Mesendoderm (in vitro differentiated cells): ENCODE measurements around the gene ARFGEF3.

Source experiments
- DNase-seq: peaks from one replicate; pipeline ENCODE4 v3.0.0; 2013
- H2AK5ac ChIP-seq: 2 replicates; pipeline ENCODE4 v1.6.1; 2013; ENCODE audit warnings: low read length, inconsistent platforms
- H2BK120ac ChIP-seq: 2 replicates; pipeline ENCODE4 v1.6.1; 2013; ENCODE audit warnings: low read depth, mild to moderate bottlenecking, low read length, moderate library complexity, mixed read lengths
- H2BK15ac ChIP-seq: replicated peaks from 2 replicates; pipeline ENCODE4 v1.6.1; 2013; ENCODE audit warnings: low read depth, mild to moderate bottlenecking, moderate library complexity
- H2BK5ac ChIP-seq: 2 replicates; pipeline ENCODE4 v1.6.1; 2013; ENCODE audit warnings: low read length, inconsistent platforms
- H3K18ac ChIP-seq: 2 replicates; pipeline ENCODE4 v1.6.1; 2013; ENCODE audit warnings: mild to moderate bottlenecking, low read length, mixed read lengths
- H3K23ac ChIP-seq: one replicate; pipeline ENCODE4 v1.6.1; 2013; ENCODE audit warnings: low read length
- H3K27ac ChIP-seq: 2 replicates; pipeline ENCODE4 v1.5.1; 2013; ENCODE audit warnings: low read depth, mild to moderate bottlenecking, inconsistent platforms, low read length, moderate library complexity
- H3K27me3 ChIP-seq: 2 replicates; pipeline ENCODE4 v1.6.1; 2013; ENCODE audit warnings: low read length, control low read depth, mild to moderate bottlenecking, inconsistent platforms; ENCODE audit not compliant: insufficient read depth, poor library complexity
- H3K36me3 ChIP-seq: 2 replicates; pipeline ENCODE4 v1.6.1; 2013; ENCODE audit warnings: low read length, inconsistent platforms; ENCODE audit not compliant: control insufficient read depth, insufficient read depth
- H3K4ac ChIP-seq: one replicate; pipeline ENCODE4 v1.6.1; 2013; ENCODE audit warnings: low read depth, mild to moderate bottlenecking, low read length, moderate library complexity
- H3K4me1 ChIP-seq: 2 replicates; pipeline ENCODE4 v1.6.1; 2013; ENCODE audit warnings: low read depth, low read length, inconsistent platforms; ENCODE audit not compliant: control insufficient read depth
- H3K4me2 ChIP-seq: 2 replicates; pipeline ENCODE4 v1.6.1; 2013; ENCODE audit warnings: low read length
- H3K4me3 ChIP-seq: 2 replicates; pipeline ENCODE4 v1.5.1; 2013; ENCODE audit warnings: mild to moderate bottlenecking, low read length
- H3K56ac ChIP-seq: one replicate; pipeline ENCODE4 v1.6.1; 2013; ENCODE audit warnings: low read length
- H3K79me1 ChIP-seq: 2 replicates; pipeline ENCODE4 v1.6.1; 2013; ENCODE audit warnings: low read length, inconsistent platforms
- H3K79me2 ChIP-seq: 2 replicates; pipeline ENCODE4 v1.6.1; 2013; ENCODE audit warnings: mild to moderate bottlenecking, low read length; ENCODE audit not compliant: control insufficient read depth, insufficient read depth
- H3K9ac ChIP-seq: 2 replicates; pipeline ENCODE4 v1.6.1; 2013; ENCODE audit warnings: low read length, inconsistent platforms
- H4K5ac ChIP-seq: one replicate; pipeline ENCODE4 v1.6.1; 2013; ENCODE audit warnings: low read length
- H4K8ac ChIP-seq: one replicate; pipeline ENCODE4 v1.6.1; 2013; ENCODE audit warnings: low read depth, mild to moderate bottlenecking, control low read depth, low read length, moderate library complexity
- WGBS: extraction: QIAGEN DNeasy Blood & Tissue Kit; methylation state at CpG from one replicate; pipeline ENCODE4 v1.1.7; 2013; ENCODE audit warnings: low lambda C conversion rate, missing lambda C conversion rate; ENCODE audit not compliant: insufficient coverage; ENCODE audit errors: extremely low coverage; 5-methylcytosine and 5-hydroxymethylcytosine counted together

The ARFGEF3 gene

GRCh38 chr6:138188278-138188941 is 26.7 kb downstream of the ARFGEF3 start:
- Histone ChIP-seq H3K4me1 (peaks cover 5% of the 10 kb centered on the region), H3K79me1 (no peaks in the 10 kb centered on the region), H3K9ac (no peak overlapping the region), H3K18ac (no peak overlapping the region), H2AK5ac (no peak overlapping the region), H3K79me2 (no peaks in the 10 kb centered on the region), H3K56ac (no peak overlapping the region), H3K27ac (no peak overlapping the region), H3K4ac (no peak overlapping the region), H3K27me3 (no peaks in the 10 kb centered on the region), H3K23ac (no peak overlapping the region), H3K36me3 (no peaks in the 10 kb centered on the region), H4K5ac (no peak overlapping the region), H3K4me2 (no peak overlapping the region), H2BK120ac (no peak overlapping the region), H2BK15ac (no peak overlapping the region), H2BK5ac (no peak overlapping the region), H4K8ac (no peak overlapping the region), H3K4me3 (no peak overlapping the region)
- no peak for DNase-seq
- WGBS: no CpG with 5 or more reads among the region's 5 CpGs

- Histone ChIP-seq H3K79me2 (no peaks in the 10 kb centered on the region), H3K4me1 (peaks cover 5% of the 10 kb centered on the region), H3K27me3 (no peaks in the 10 kb centered on the region), H3K4me3 (no peak overlapping the region), H3K9ac (no peak overlapping the region), H2BK120ac (no peak overlapping the region), H3K23ac (no peak overlapping the region), H2BK5ac (no peak overlapping the region), H3K18ac (no peak overlapping the region), H3K79me1 (no peaks in the 10 kb centered on the region), H3K4me2 (no peak overlapping the region), H3K56ac (no peak overlapping the region), H3K36me3 (no peaks in the 10 kb centered on the region), H4K8ac (no peak overlapping the region), H3K4ac (no peak overlapping the region), H3K27ac (no peak overlapping the region), H2BK15ac (no peak overlapping the region), H2AK5ac (no peak overlapping the region), H4K5ac (no peak overlapping the region)
- no peak for DNase-seq
- no CpG with 5 or more reads among the region's 4 CpGs for WGBS
Measured at GRCh38 chr6:138194287-138194686, 32.5 kb downstream of the ARFGEF3 start.

- Histone ChIP-seq H2BK15ac (no peak overlapping the region), H3K4me3 (no peak overlapping the region), H3K27ac (no peak overlapping the region), H4K5ac (no peak overlapping the region), H3K4me2 (no peak overlapping the region), H3K79me2 (no peaks in the 10 kb centered on the region), H2AK5ac (no peak overlapping the region), H3K9ac (no peak overlapping the region), H3K23ac (no peak overlapping the region), H3K79me1 (no peaks in the 10 kb centered on the region), H3K4me1 (peaks cover 5% of the 10 kb centered on the region), H3K56ac (no peak overlapping the region), H4K8ac (no peak overlapping the region), H3K18ac (no peak overlapping the region), H3K27me3 (no peaks in the 10 kb centered on the region), H2BK120ac (no peak overlapping the region), H2BK5ac (no peak overlapping the region), H3K36me3 (no peaks in the 10 kb centered on the region), H3K4ac (no peak overlapping the region)
- no peak for DNase-seq
- no CpG with 5 or more reads among the region's 3 CpGs for WGBS
Measured at GRCh38 chr6:138196122-138196738, 34.5 kb downstream of the ARFGEF3 start.

GRCh38 chr6:138197570-138197969 is 35.8 kb downstream of the ARFGEF3 start:
- peaks cover 4% of the 10 kb centered on the region for H3K4me1 ChIP-seq
- H2BK120ac ChIP-seq: no peak overlapping the region
- H3K27me3 ChIP-seq: no peaks in the 10 kb centered on the region
- H3K9ac ChIP-seq: no peak overlapping the region
- no peak overlapping the region for H2AK5ac ChIP-seq
- H3K4ac ChIP-seq: no peak overlapping the region
- no peak overlapping the region for H4K8ac ChIP-seq
- H3K4me3 ChIP-seq: no peak overlapping the region
- H4K5ac ChIP-seq: no peak overlapping the region
- H2BK5ac ChIP-seq: no peak overlapping the region
- no peaks in the 10 kb centered on the region for H3K36me3 ChIP-seq
- H3K79me2 ChIP-seq: no peaks in the 10 kb centered on the region
- H3K18ac ChIP-seq: no peak overlapping the region
- no peaks in the 10 kb centered on the region for H3K79me1 ChIP-seq
- H3K23ac ChIP-seq: no peak overlapping the region
- H3K56ac ChIP-seq: no peak overlapping the region
- H3K4me2 ChIP-seq: no peak overlapping the region
- H2BK15ac ChIP-seq: no peak overlapping the region
- no CpG with 5 or more reads among the region's 7 CpGs for WGBS
- no peak overlapping the region for H3K27ac ChIP-seq
- DNase-seq: no peak

GRCh38 chr6:138198430-138199091 is 36.8 kb downstream of the ARFGEF3 start:
- Histone ChIP-seq H3K36me3 (no peaks in the 10 kb centered on the region), H2BK5ac (no peak overlapping the region), H3K4me3 (no peak overlapping the region), H4K8ac (no peak overlapping the region), H3K9ac (no peak overlapping the region), H2AK5ac (no peak overlapping the region), H3K4me1 (no peaks in the 10 kb centered on the region), H2BK15ac (no peak overlapping the region), H2BK120ac (no peak overlapping the region), H3K79me2 (no peaks in the 10 kb centered on the region), H3K27ac (no peak overlapping the region), H3K79me1 (no peaks in the 10 kb centered on the region), H3K27me3 (no peaks in the 10 kb centered on the region), H3K4me2 (no peak overlapping the region), H3K18ac (no peak overlapping the region), H3K56ac (no peak overlapping the region), H3K23ac (no peak overlapping the region), H4K5ac (no peak overlapping the region), H3K4ac (no peak overlapping the region)
- no CpG with 5 or more reads among the region's 6 CpGs for WGBS
- no peak for DNase-seq
